A549 treated with AZD9567 at 1 μM for 4 hours (cell line): ENCODE data around the gene PLPP2. TPM values are rescaled to one million over a fixed set of nuclear protein-coding genes. Genes with fewer than 3 reads are reported as not detected.

ENCODE experiments used
- total RNA-seq: library from RNA; stranded (reverse); fragments of 200-300 nt; extraction: Qiagen RNA extraction; gene quantifications from 5 replicates; pipeline ENCODE4 v1.2.3, GENCODE V29; 2022; ENCODE audit not compliant: insufficient read depth

Gene PLPP2
- 59.4 to 105 TPM (median 93.8 TPM) in 5 replicates for total RNA-seq

DNA sequence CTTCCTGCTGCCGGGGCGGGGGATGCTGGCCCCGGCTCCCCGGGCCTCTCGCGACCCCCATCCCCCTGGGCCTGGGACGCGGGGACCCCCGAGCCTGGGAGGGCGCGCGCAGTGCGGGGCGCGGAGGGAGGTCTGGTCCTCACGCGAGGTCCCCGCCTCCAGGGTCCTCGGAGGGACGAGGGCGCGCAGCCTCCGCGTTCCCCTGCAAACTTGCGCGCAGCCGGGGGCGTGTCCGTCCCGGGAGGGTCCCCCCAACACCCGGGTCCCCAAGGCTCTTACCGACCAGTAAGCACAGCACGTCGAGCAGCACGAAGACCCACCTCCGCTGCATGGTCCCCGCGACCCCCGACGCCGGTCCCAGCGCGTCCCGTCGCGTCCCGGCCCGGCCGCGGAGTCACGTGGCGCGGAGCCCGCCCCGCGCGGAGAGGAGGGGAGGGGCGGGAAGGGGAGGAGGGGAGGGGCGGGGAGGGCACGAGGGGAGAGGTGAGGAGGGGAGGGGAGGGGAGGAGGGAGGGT lies at the start of gene PLPP2:
TSS of gene PLPP2 (minus strand) at position 398 of the 516 bp plus-strand sequence. CDS start at position 331, 67 bp downstream.

Other genes starting within 250 kb of the PLPP2 start
- not detected in 5 replicates for gene OR4F17, start 184.3 kb downstream of the PLPP2 start, total RNA-seq
- gene MIER2, start 53.4 kb upstream of the PLPP2 start, total RNA-seq: 7.1 to 22.2 TPM (median 20.3 TPM) in 5 replicates
- 0.34 to 0.52 TPM (median 0.46 TPM) in 4 of 5 replicates, not detected in the other for gene C2CD4C, start 117.7 kb upstream of the PLPP2 start, total RNA-seq
- 0.75 to 1.4 TPM (median 0.95 TPM) in 4 of 5 replicates, not detected in the other for gene SHC2, start 169.6 kb upstream of the PLPP2 start, total RNA-seq
- 0.16 to 0.29 TPM (median 0.24 TPM) in 4 of 5 replicates, not detected in the other for gene MADCAM1, start 205.1 kb upstream of the PLPP2 start, total RNA-seq
- gene TPGS1, start 216.1 kb upstream of the PLPP2 start, total RNA-seq: 14.2 to 17.3 TPM (median 16.0 TPM) in 5 replicates
- 71.1 to 97.1 TPM (median 96.7 TPM) in 5 replicates for gene CDC34, start 240.4 kb upstream of the PLPP2 start, total RNA-seq